HG02885 (cell line): ENCODE data around the gene KCND2.
A peak's percentile ranks its signal among the peaks of the same experiment; 100 is the strongest.

ENCODE experiments used
- ATAC-seq: cut with Tn5 transposase; IDR thresholded peaks from one replicate; pipeline ENCODE4 v1.9.1; 2021; ENCODE audit warnings: mild to moderate bottlenecking; ENCODE audit not compliant: unreplicated experiment, poor library complexity

KCND2 gene

GRCh38 chr7:120473352-120473751, 200.4 kb downstream of the KCND2 start:
- no peak for ATAC-seq

GRCh38 chr7:120475994-120476393, 203.0 kb downstream of the KCND2 start:
- ATAC-seq, result peak; percentile 80

- ATAC-seq, result no peak
Measured at GRCh38 chr7:120480472-120480871, 207.5 kb downstream of the KCND2 start.

GRCh38 chr7:120480930-120481329, 208.0 kb downstream of the KCND2 start:
- no peak for ATAC-seq

- no peak for ATAC-seq
Measured at GRCh38 chr7:120486164-120486563, 213.2 kb downstream of the KCND2 start.

- no peak for ATAC-seq
Measured at GRCh38 chr7:120502132-120502531, 229.2 kb downstream of the KCND2 start.

GRCh38 chr7:120502825-120503224, 229.8 kb downstream of the KCND2 start:
- ATAC-seq, result no peak

- no peak for ATAC-seq
Measured at GRCh38 chr7:120504386-120504785, 231.4 kb downstream of the KCND2 start.

GRCh38 chr7:120505770-120506169, 232.8 kb downstream of the KCND2 start:
- no peak for ATAC-seq

- no peak for ATAC-seq
Measured at GRCh38 chr7:120512701-120513100, 239.7 kb downstream of the KCND2 start.

- peak; percentile 45 for ATAC-seq
Measured at GRCh38 chr7:120519224-120519623, 246.2 kb downstream of the KCND2 start.

GRCh38 chr7:120521761-120522737, 249.1 kb downstream of the KCND2 start:
- no peak for ATAC-seq

- no peak for ATAC-seq
Measured at GRCh38 chr7:120523985-120524384, 251.0 kb downstream of the KCND2 start.

GRCh38 chr7:120526902-120527509, 254.0 kb downstream of the KCND2 start:
- ATAC-seq, result no peak

GRCh38 chr7:120529736-120530135, 256.8 kb downstream of the KCND2 start:
- no peak for ATAC-seq

GRCh38 chr7:120538335-120538734, 265.4 kb downstream of the KCND2 start:
- no peak for ATAC-seq

- ATAC-seq, result no peak
Measured at GRCh38 chr7:120539321-120539720, 266.3 kb downstream of the KCND2 start.

- no peak for ATAC-seq
Measured at GRCh38 chr7:120547605-120548004, 274.6 kb downstream of the KCND2 start.

GRCh38 chr7:120550494-120551048, 277.6 kb downstream of the KCND2 start:
- ATAC-seq, result no peak

- peak; percentile 42 for ATAC-seq
Measured at GRCh38 chr7:120553491-120553890, 280.5 kb downstream of the KCND2 start.

- peak; percentile 82 for ATAC-seq
Measured at GRCh38 chr7:120554960-120555571, 282.1 kb downstream of the KCND2 start.
